ENCODE data around the gene TXNRD3. TPM values are rescaled to one million over a fixed set of nuclear protein-coding genes. Genes with fewer than 3 reads are reported as not detected.

Gene TXNRD3
- total and polyA plus RNA-seq, 12 donors: 2.1 to 7.8 (median 5.4) TPM

- intact Hi-C loops (cut with DNase I): no loop called here
- no peak overlapping the region for H3K27ac ChIP-seq
- H3K36me3 ChIP-seq: no peaks in the 10 kb centered on the region
- no peak overlapping the region for H3K4me3 ChIP-seq
- no peak for ATAC-seq
- no peak for TF ChIP-seq CTCF (IDR thresholded peaks at IDR 0.05)
- WGBS, 2 donors: 77 to 79% methylated on average over 4 of the region's 4 CpGs
- peaks cover 0 to 24% (median 3%) of the 10 kb centered on the region in 11 donors for H3K9me3 ChIP-seq
- no peaks in the 10 kb centered on the region for H3K27me3 ChIP-seq
- DNase-seq: no peak
- H3K4me1 ChIP-seq: no peaks in the 10 kb centered on the region
These were observed 72.6 kb downstream of the TXNRD3 start for GRCh38 chr3:126582311-126582710.

- no peak overlapping the region for H3K4me3 ChIP-seq
- H3K36me3 ChIP-seq: no peaks in the 10 kb centered on the region
- TF ChIP-seq CTCF (IDR thresholded peaks at IDR 0.05): no peak
- H3K27me3 ChIP-seq: no peaks in the 10 kb centered on the region
- H3K9me3 ChIP-seq: peaks cover 0 to 17% (median 0%) of the 10 kb centered on the region in 11 donors
- no peak for DNase-seq
- intact Hi-C loops (cut with DNase I): no loop called here
- H3K27ac ChIP-seq: no peak overlapping the region
- no peak for ATAC-seq
- no peaks in the 10 kb centered on the region for H3K4me1 ChIP-seq
- WGBS, 2 donors: 81 to 84% methylated on average over 2 of the region's 2 CpGs
These were observed 73.4 kb downstream of the TXNRD3 start for GRCh38 chr3:126581569-126581968.

- TF ChIP-seq CTCF (IDR thresholded peaks at IDR 0.05): no peak
- intact Hi-C loops (cut with DNase I): no loop called here
- Histone ChIP-seq H3K27ac (no peak overlapping the region), H3K4me1 (no peaks in the 10 kb centered on the region), H3K27me3 (no peaks in the 10 kb centered on the region), H3K4me3 (no peak overlapping the region), H3K9me3 (peaks cover 0 to 16% (median 0%) of the 10 kb centered on the region in 11 donors), H3K36me3 (no peaks in the 10 kb centered on the region)
- ATAC-seq (no peak), DNase-seq (no peak)
- 85 to 87% methylated on average over 5 of the region's 5 CpGs for WGBS, 2 donors
These were observed 74.2 kb downstream of the TXNRD3 start for GRCh38 chr3:126580746-126581145.

- H3K27me3 ChIP-seq: no peaks in the 10 kb centered on the region
- H3K27ac ChIP-seq: no peak overlapping the region
- peaks cover 0 to 16% (median 0%) of the 10 kb centered on the region in 11 donors for H3K9me3 ChIP-seq
- peaks cover 0 to 4% (median 0%) of the 10 kb centered on the region in 9 donors for H3K4me1 ChIP-seq
- no peak overlapping the region for H3K4me3 ChIP-seq
- DNase-seq: no peak
- no peaks in the 10 kb centered on the region for H3K36me3 ChIP-seq
- WGBS, 2 donors: 91 to 93% methylated on average over 7 of the region's 7 CpGs
- intact Hi-C loops (cut with DNase I): no loop called here
- no peak for TF ChIP-seq CTCF (IDR thresholded peaks at IDR 0.05)
- peak in 1 of 8 donors; percentile 14 for ATAC-seq
These were observed 76.2 kb downstream of the TXNRD3 start for GRCh38 chr3:126578702-126579101.
